Testis (tissue), 3 donors: ENCODE results near the gene POLR1A. TPM values are rescaled to one million over a fixed set of nuclear protein-coding genes. Genes with fewer than 3 reads are reported as not detected.

Experiments
- DNase-seq: peaks from one replicate; pipeline ENCODE4 v3.0.0-alpha.2; 2019
- H3K27ac ChIP-seq, 2 donors: fragments of 200-600 bp; sonication (generic); one replicate each; pipeline ENCODE4 v1.5.1; 2019
- H3K27me3 ChIP-seq: fragments of 200-600 bp; sonication (generic); one replicate; pipeline ENCODE4 v1.5.1; 2019
- H3K36me3 ChIP-seq: fragments of 200-600 bp; sonication (generic); one replicate; pipeline ENCODE4 v1.5.1; 2017; ENCODE audit warnings: low read depth; ENCODE audit errors: missing control alignments
- H3K4me1 ChIP-seq: fragments of 200-600 bp; sonication (generic); one replicate; pipeline ENCODE4 v1.5.1; 2019
- H3K4me3 ChIP-seq, 2 donors: fragments of 200-600 bp; sonication (generic); one replicate each; pipeline ENCODE4 v1.5.1; 2017 to 2019
- H3K9me3 ChIP-seq: fragments of 200-600 bp; sonication (generic); one replicate; pipeline ENCODE4 v1.5.1; 2017
- POLR2A ChIP-seq: fragments of 450-650 bp; IDR thresholded peaks from one replicate; pipeline ENCODE4 v1.6.1; 2017; ENCODE audit warnings: antibody characterized with exemption, mild to moderate bottlenecking, moderate library complexity
- WGBS, 2 donors: methylation state at CpG; one replicate each; pipeline ENCODE4 v1.1.5; 2018; 5-methylcytosine and 5-hydroxymethylcytosine counted together
- intact Hi-C: fragments of 100-400 bp; cut with DNase I; formaldehyde crosslinking; loops from one replicate; pipeline ENCODE4 v1.15.1; 2023; ENCODE audit warnings: low total_unique reads
- polyA plus RNA-seq: library from polyadenylated mRNA; stranded (reverse); fragments of 350-450 nt; fragmentation: Illumina TruSeq; extraction: RNeasy Lipid Tissue Mini Kit (QIAGEN cat#74804); gene quantifications from one replicate; pipeline ENCODE4 v1.2.3, GENCODE V29; 2014; ENCODE audit warnings: low read depth, low replicate concordance; ENCODE audit not compliant: insufficient read depth
- total RNA-seq, 2 donors: library from RNA; depleted of rRNA; stranded (reverse); fragments of >200 nt; gene quantifications; one replicate each; pipeline ENCODE4 v1.2.3, GENCODE V29; 2016
- TF ChIP-seq, protein P1 (sequence below), 3 experiments: fragments of 450-650 bp in 2 of 3; fragments of 200-600 bp in 1 of 3; sonication (generic) in 1 of 3; IDR thresholded peaks; one replicate each; pipeline ENCODE4 v1.5.1; 2016 to 2019; ENCODE audit warnings: antibody characterized with exemption in 3 of 3, mild to moderate bottlenecking in 2 of 3, moderate library complexity in 1 of 3

Gene POLR1A
- total and polyA plus RNA-seq, 3 donors from 2014 or later, result 20.0 to 28.7 (median 28.1) TPM

DNA sequence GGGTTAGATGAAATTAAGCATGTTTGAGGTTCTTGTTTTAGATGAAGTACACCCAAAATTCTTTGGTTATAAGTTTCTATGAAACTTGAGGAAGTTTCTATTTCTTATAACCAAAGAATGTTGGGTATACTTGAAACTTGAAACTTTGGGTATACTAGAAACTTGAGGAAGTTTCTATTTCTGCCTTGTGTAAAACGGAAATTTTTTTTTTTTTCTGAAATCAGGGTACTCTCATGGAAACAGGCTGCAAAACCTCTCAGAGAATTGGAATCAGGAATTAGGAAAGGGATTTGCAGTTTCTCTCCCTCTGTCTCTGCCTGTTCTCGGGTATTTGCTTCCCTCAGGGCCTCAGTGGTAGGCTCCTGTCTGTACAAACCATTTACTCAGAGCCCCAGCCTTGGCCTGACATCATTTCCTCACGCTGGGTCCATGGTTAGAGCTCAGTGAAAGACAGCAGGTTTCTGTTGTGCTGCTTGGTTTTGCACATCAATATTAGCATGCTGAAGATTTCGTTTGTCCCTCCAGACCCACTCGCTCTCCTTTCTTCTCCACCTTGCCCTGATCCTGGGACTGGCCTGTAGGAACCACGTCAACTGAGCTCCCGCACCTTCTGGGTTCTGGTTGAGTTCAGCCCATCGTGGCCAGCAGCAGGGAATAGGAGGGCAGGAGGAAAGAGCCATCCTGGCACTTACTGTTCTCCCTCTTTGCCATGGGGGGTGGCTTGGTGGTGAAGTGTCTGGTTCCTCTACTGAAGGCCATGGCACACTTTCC, 106.4 kb downstream of the POLR1A start:
- intact Hi-C loops, result loop anchor here (5.0 kb wide), 1 partner anchor 112 kb away; the partner anchor contains the start of gene ST3GAL5
- 60 to 63% methylated on average over 8 of the region's 8 CpGs for WGBS, 2 donors
- Histone ChIP-seq H3K27me3 (no peaks in the 10 kb centered on the region), H3K4me3 (no peak overlapping the region), H3K27ac (peak overlapping the region; percentile 60 to 89), H3K4me1 (peaks cover 40% of the 10 kb centered on the region), H3K9me3 (no peaks in the 10 kb centered on the region), H3K36me3 (no peaks in the 10 kb centered on the region)
- TF ChIP-seq POLR2A, result no peak
- TF ChIP-seq, protein P1, sequence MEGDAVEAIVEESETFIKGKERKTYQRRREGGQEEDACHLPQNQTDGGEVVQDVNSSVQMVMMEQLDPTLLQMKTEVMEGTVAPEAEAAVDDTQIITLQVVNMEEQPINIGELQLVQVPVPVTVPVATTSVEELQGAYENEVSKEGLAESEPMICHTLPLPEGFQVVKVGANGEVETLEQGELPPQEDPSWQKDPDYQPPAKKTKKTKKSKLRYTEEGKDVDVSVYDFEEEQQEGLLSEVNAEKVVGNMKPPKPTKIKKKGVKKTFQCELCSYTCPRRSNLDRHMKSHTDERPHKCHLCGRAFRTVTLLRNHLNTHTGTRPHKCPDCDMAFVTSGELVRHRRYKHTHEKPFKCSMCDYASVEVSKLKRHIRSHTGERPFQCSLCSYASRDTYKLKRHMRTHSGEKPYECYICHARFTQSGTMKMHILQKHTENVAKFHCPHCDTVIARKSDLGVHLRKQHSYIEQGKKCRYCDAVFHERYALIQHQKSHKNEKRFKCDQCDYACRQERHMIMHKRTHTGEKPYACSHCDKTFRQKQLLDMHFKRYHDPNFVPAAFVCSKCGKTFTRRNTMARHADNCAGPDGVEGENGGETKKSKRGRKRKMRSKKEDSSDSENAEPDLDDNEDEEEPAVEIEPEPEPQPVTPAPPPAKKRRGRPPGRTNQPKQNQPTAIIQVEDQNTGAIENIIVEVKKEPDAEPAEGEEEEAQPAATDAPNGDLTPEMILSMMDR (IDR thresholded peaks at IDR 0.05), result no peak
- DNase-seq, result no peak

DNA sequence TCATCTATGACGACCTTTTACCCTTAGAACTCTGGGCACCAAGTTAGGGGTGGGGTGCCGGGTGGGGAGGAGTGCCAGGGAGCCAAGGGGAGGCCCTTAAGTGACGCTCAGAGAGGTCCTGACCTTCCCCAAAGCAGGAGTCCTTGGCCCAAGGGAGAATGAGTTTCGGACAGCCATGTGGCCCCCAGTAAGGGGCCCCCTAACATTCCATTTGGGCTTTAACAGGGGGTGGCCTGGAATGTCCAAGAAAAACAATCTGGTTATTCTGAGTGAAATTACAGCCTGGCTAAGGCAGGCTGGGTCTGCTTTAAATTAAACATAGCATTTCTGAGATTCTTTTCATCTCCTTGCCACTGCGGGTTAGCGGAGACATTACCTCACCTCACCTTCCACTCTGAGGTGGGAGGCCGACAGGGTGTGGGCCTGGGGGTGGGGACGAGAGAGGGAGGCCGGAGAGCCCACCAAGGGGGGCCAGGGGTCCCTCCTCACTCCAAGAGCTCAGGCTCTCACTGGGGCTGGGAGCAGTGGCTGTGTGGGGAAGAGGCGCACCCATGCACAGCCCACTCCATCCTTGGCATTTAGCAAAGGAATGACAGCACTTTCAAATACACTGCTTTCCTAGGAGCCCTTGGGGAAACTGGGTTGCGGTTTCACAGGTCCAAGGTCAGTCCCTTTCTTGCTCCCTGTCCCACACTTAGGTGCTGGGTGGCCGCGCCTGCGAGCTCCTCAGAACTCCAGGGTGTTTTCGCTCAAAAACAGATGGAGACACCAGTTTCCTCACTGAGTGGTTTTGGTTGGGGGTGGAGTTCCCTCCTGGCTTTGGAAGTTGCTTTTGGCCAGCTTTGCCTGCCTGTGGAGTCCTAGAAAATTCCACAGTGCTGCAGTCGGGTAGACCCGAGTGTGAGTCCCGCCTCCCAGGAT, 107.4 kb downstream of the POLR1A start:
- intact Hi-C loops, result loop anchor here (5.0 kb wide), 1 partner anchor 111 kb away; the partner anchor contains the start of gene ST3GAL5
- peak overlapping the region; percentile 60 to 89 for H3K27ac ChIP-seq
- H3K36me3 ChIP-seq, result no peaks in the 10 kb centered on the region
- H3K9me3 ChIP-seq, result no peaks in the 10 kb centered on the region
- H3K4me1 ChIP-seq, result peaks cover 48% of the 10 kb centered on the region
- no peak for TF ChIP-seq POLR2A
- TF ChIP-seq, protein P1 (IDR thresholded peaks at IDR 0.05), result no peak
- no peak overlapping the region for H3K4me3 ChIP-seq
- no peaks in the 10 kb centered on the region for H3K27me3 ChIP-seq
- peak; percentile 38 for DNase-seq
- WGBS, 2 donors, result 44 to 46% methylated on average over 14 to 18 of the region's 18 CpGs

DNA sequence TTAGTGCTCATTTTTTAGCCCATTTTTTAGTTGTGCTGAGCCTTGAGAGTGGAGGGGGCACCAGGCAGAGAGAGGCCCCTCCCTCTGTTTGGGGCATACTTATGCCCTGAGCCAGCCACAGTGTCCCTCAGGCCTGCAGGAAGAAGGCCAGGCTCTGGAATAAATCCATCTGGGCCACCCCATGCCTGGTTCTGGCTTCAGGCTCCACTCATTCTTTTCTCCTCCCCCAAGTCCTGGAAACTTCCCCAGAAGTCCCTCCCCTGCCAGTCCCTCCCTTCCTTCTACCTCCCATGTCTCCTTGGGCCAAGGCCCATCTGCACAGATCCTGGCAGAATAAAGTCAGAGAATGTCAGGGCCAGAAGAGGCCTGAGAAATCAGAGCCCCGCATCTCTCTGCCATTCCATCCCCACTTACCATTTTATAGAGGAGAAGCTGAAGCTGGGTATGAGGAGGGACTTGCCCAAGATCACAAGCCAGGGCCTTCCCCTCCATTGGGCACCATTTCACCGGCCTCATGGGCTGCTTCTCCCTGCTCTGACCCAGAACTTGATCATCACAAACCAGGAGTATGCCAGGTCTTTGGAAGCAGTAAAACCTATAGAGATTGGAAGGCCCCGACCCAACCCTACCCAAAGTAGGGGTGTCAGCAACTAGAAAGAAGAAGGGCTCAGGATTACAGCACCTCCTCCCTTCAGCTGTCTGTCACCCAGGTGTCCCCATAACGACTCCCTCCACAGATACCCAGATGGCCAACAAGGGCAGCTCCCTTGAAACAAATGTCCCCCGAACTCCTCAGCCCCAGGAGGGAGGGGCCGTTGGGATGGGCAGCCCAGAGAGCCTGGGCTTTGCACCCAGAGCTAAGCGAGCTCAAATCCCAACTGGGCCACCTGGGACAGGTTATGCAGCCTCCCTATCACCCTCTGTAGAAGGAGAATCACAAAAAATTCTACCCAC, 108.4 kb downstream of the POLR1A start:
- peak; percentile 55 for DNase-seq
- TF ChIP-seq, protein P1 (IDR thresholded peaks at IDR 0.05), result no peak
- TF ChIP-seq POLR2A, result no peak
- 85 to 93% methylated on average over 4 to 7 of the region's 7 CpGs for WGBS, 2 donors
- Histone ChIP-seq H3K4me3 (no peak overlapping the region), H3K27ac (peak overlapping the region; percentile 60 to 89), H3K9me3 (no peaks in the 10 kb centered on the region), H3K4me1 (peaks cover 48% of the 10 kb centered on the region), H3K36me3 (no peaks in the 10 kb centered on the region), H3K27me3 (no peaks in the 10 kb centered on the region)
- intact Hi-C loops, result loop anchor here (5.0 kb wide), 1 partner anchor 110 kb away; the partner anchor contains the start of gene ST3GAL5

DNA sequence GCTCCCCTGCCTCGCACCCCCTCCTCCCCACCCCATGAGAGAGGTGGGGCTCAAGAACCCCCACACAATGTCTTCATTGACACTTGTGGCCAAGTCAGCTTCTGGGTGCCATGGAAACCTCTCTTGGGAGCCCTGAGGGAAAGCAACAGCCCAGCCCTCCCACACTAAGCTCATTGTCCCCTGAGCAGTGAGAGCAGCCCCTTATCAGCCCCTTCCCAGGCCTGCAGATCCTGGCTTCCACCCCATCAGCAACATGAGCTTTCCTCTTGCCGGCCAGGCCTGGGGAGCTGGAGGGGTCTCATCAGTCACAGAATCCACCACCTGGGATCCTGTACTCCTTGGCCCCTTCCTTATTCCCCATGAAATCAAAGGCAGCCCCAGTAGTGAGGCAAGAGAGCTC, 109.1 kb downstream of the POLR1A start:
- Histone ChIP-seq H3K9me3 (no peaks in the 10 kb centered on the region), H3K36me3 (no peaks in the 10 kb centered on the region), H3K4me3 (no peak overlapping the region), H3K27me3 (no peaks in the 10 kb centered on the region), H3K4me1 (peaks cover 48% of the 10 kb centered on the region), H3K27ac (peak overlapping the region; percentile 60 to 89)
- no peak for TF ChIP-seq POLR2A
- TF ChIP-seq, protein P1 (IDR thresholded peaks at IDR 0.05), result no peak
- intact Hi-C loops, result loop anchor here (5.0 kb wide), 1 partner anchor 109 kb away; the partner anchor contains the start of gene ST3GAL5
- DNase-seq, result peak; percentile 72
- 22 to 53% methylated on average over 1 to 2 of the region's 2 CpGs for whole genome bisulfite sequencing, 2 donors
